ENCODE data around the gene POU2F3. TPM values are rescaled to one million over a fixed set of nuclear protein-coding genes. Genes with fewer than 3 reads are reported as not detected.

Gene POU2F3
- total RNA-seq, 1 experiment from 2014 or later: 0.62 TPM

DNA sequence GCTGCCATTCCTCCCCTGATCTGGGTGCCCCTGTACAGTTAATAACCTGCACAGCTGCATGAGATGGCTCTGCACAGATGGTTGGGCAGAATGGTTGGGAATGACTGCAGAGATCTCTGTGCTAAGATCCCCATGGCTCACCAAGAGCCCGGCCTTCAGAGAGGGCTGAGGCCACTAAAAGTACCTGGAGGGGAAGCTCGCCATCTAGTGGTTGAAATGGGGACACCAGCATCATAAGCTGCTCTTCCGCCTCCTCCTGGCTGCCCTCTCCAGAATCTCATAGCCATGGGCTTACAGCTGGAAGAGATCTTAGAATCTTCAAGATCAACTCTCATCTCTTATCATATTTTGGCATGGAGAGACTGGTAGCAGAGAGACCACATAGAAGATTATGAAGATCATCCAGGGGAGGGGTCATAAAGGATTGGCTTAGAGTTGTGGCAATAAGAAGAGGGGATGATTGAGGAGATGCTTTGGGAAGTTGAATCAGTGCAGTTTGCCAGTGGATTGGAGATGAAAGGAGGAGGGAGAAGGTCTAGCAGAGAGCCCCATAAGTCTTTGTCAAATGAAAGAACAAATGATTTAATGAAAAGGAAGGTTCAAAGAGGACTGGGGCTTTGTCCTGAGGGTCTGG, 63.2 kb downstream of the POU2F3 start:
- H3K79me2 ChIP-seq (ENCODE audit: low read length): no peaks in the 10 kb centered on the region

DNA sequence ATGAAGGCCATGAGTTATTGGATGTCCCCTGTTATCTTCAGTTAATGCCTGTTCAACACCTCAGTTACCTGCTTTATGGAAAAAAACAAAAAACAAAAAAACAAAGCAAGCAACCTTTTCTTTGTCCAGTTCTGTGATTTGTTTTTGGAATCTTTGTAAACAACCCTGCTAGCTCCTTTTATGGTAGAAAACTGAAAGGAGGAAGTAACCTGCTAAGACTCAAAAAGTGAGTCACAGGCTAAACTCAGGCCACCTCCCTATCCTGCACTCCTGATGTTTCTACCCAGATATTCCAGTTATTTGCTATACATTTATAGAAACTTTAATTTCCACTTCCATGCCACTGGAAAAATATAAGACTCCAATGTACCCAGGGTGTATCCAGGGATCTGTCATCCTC, 64.6 kb downstream of the POU2F3 start:
- ATAC-seq (peak; percentile 43), DNase-seq (peak; percentile 83)
- POLR2A ChIA-PET (ENCODE audit: unreplicated experiment): interaction anchor here (0.6 kb wide), 3 partner anchors 32 to 970 kb away, joined by 3 to 8 read pairs (median 3); no protein-coding TSS in a partner anchor
- Histone ChIP-seq H3K9ac (ENCODE audit: low read length) (no peak overlapping the region), H3K4me1 (ENCODE audit: insufficient read depth, low read length) (peaks cover 66% of the 10 kb centered on the region), H3K4me3 (ENCODE audit: low read length) (no peak overlapping the region), H3K79me2 (ENCODE audit: low read length) (no peaks in the 10 kb centered on the region), H3K4me2 (ENCODE audit: low read length) (peak overlapping the region; percentile 60), H3K9me2 (replicated peaks; ENCODE audit: low read length) (no peaks in the 10 kb centered on the region), H3K9me3 (ENCODE audit: low read length) (no peaks in the 10 kb centered on the region), H3K27ac (ENCODE audit: low read length) (peak overlapping the region; percentile 37), H3F3A (ENCODE audit: low read length, unreplicated experiment) (no peaks in the 10 kb centered on the region), H3K27me3 (ENCODE audit: low read length) (no peaks in the 10 kb centered on the region), H3K36me3 (ENCODE audit: low read depth, low read length) (no peaks in the 10 kb centered on the region), H4K20me1 (ENCODE audit: low read length) (no peaks in the 10 kb centered on the region), H2AFZ (ENCODE audit: low read length) (peak overlapping the region; percentile 20; the same call in 1 of the 2 replicates)
- BruUV-seq (replicated peaks): no TSS peak
- TF ChIP-seq, protein P1, sequence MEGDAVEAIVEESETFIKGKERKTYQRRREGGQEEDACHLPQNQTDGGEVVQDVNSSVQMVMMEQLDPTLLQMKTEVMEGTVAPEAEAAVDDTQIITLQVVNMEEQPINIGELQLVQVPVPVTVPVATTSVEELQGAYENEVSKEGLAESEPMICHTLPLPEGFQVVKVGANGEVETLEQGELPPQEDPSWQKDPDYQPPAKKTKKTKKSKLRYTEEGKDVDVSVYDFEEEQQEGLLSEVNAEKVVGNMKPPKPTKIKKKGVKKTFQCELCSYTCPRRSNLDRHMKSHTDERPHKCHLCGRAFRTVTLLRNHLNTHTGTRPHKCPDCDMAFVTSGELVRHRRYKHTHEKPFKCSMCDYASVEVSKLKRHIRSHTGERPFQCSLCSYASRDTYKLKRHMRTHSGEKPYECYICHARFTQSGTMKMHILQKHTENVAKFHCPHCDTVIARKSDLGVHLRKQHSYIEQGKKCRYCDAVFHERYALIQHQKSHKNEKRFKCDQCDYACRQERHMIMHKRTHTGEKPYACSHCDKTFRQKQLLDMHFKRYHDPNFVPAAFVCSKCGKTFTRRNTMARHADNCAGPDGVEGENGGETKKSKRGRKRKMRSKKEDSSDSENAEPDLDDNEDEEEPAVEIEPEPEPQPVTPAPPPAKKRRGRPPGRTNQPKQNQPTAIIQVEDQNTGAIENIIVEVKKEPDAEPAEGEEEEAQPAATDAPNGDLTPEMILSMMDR (conservative IDR thresholded peaks at IDR 0.05; ENCODE audit: low read depth, low read length): no peak
- TF ChIP-seq EZH2phosphoT487 (IDR thresholded peaks at IDR 0.05; ENCODE audit: borderline replicate concordance, low read length) (no peak), EZH2 (IDR thresholded peaks at IDR 0.05; ENCODE audit: low read length, unreplicated experiment) (no peak)
- CTCF ChIA-PET: interaction anchor here (0.6 to 1.2 kb wide), 2 partner anchors 32 to 91 kb away, joined by 4 to 12 read pairs; partner anchors contain the start of gene ARHGEF12
- intact Hi-C loops (cut with micrococcal nuclease): no loop called here

More for the DNA sequence above, 63.2 kb downstream of the POU2F3 start:
- Histone ChIP-seq H3K27me3 (ENCODE audit: low read length) (no peaks in the 10 kb centered on the region), H3F3A (ENCODE audit: low read length, unreplicated experiment) (no peaks in the 10 kb centered on the region), H2AFZ (ENCODE audit: low read length) (peak overlapping the region; percentile 30; the same call in 1 of the 2 replicates), H3K27ac (ENCODE audit: low read length) (no peak overlapping the region), H3K9ac (ENCODE audit: low read length) (no peak overlapping the region), H3K9me2 (replicated peaks; ENCODE audit: low read length) (no peaks in the 10 kb centered on the region), H3K36me3 (ENCODE audit: low read depth, low read length) (no peaks in the 10 kb centered on the region), H3K9me3 (ENCODE audit: low read length) (no peaks in the 10 kb centered on the region), H3K4me2 (ENCODE audit: low read length) (peak overlapping the region; percentile 58), H3K4me1 (ENCODE audit: insufficient read depth, low read length) (peaks cover 66% of the 10 kb centered on the region), H4K20me1 (ENCODE audit: low read length) (no peaks in the 10 kb centered on the region), H3K4me3 (ENCODE audit: low read length) (no peak overlapping the region)
- BruUV-seq (replicated peaks): no TSS peak
- no peak for TF ChIP-seq EZH2phosphoT487 (IDR thresholded peaks at IDR 0.05; ENCODE audit: borderline replicate concordance, low read length)
- TF ChIP-seq, protein P1 (conservative IDR thresholded peaks at IDR 0.05; ENCODE audit: low read depth, low read length): peak; percentile 100
- ATAC-seq (peak; percentile 23), DNase-seq (peak; percentile 93)
- POLR2A ChIA-PET (ENCODE audit: unreplicated experiment): interaction anchor here (0.6 kb wide), 1 partner anchor 23 kb away, joined by 10 read pairs; no protein-coding TSS in a partner anchor
- CTCF ChIA-PET: interaction anchor here (0.5 to 1.6 kb wide), 11 partner anchors 15 to 86 kb away, joined by 3 to 5 read pairs (median 4); partner anchors contain the start of gene TLCD5
- intact Hi-C loops (cut with micrococcal nuclease): loop anchor here (1.0 kb wide), 1 partner anchor 92 kb away; the partner anchor contains the start of gene OAF

DNA sequence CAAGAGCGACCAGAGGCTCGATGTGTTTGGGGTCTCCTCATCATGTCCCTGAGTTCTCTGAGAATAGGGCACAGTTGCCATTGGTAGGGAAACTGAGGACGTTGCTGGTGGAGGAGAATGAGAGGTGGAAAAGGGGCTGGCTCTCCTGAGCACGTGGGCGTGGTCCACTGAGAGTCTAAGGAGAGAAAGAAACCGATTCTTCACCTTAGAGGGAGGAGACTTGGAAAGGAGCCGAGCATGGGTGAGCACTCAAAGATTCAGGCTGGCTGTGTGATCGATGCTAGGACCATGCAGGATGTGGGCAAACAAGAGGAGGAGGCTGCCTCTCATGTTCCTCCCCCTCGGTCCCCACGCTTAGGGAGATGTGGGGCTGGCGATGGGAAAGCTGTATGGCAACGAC, 65.3 kb downstream of the POU2F3 start:
- H3K9me3 ChIP-seq (ENCODE audit: low read length): no peaks in the 10 kb centered on the region
- ATAC-seq (no peak), DNase-seq (peak; percentile 43)
- H4K20me1 ChIP-seq (ENCODE audit: low read length): no peaks in the 10 kb centered on the region
- H3K9me2 ChIP-seq (replicated peaks; ENCODE audit: low read length): no peaks in the 10 kb centered on the region
- H3K4me1 ChIP-seq (ENCODE audit: insufficient read depth, low read length): peaks cover 59% of the 10 kb centered on the region
- peak overlapping the region; percentile 81 for H3K27ac ChIP-seq (ENCODE audit: low read length)
- H3K4me2 ChIP-seq (ENCODE audit: low read length): peak overlapping the region; percentile 60; the same call in 1 of the 2 replicates
- POLR2A ChIA-PET (ENCODE audit: unreplicated experiment): no interaction called here
- H3K9ac ChIP-seq (ENCODE audit: low read length): no peak overlapping the region; the same call in 1 of the 2 replicates
- TF ChIP-seq, protein P1 (conservative IDR thresholded peaks at IDR 0.05; ENCODE audit: low read depth, low read length): no peak
- TF ChIP-seq EZH2phosphoT487 (IDR thresholded peaks at IDR 0.05; ENCODE audit: borderline replicate concordance, low read length): no peak
- TF ChIP-seq EZH2 (IDR thresholded peaks at IDR 0.05; ENCODE audit: low read length, unreplicated experiment): no peak
- CTCF ChIA-PET: no interaction called here
- no peaks in the 10 kb centered on the region for H3K79me2 ChIP-seq (ENCODE audit: low read length)
- BruUV-seq (replicated peaks): no TSS peak
- no peak overlapping the region for H3K4me3 ChIP-seq (ENCODE audit: low read length)
- H3K36me3 ChIP-seq (ENCODE audit: low read depth, low read length): no peaks in the 10 kb centered on the region
- H3F3A ChIP-seq (ENCODE audit: low read length, unreplicated experiment): no peaks in the 10 kb centered on the region
- H2AFZ ChIP-seq (ENCODE audit: low read length): no peak overlapping the region
- H3K27me3 ChIP-seq (ENCODE audit: low read length): no peaks in the 10 kb centered on the region
- intact Hi-C loops (cut with micrococcal nuclease): no loop called here
